GM18511 (cell line): ENCODE data around the gene TLX2.

Experiments
- ATAC-seq: cut with Tn5 transposase; IDR thresholded peaks from one replicate; pipeline ENCODE4 v1.9.1; 2021; ENCODE audit warnings: mild to moderate bottlenecking, moderate library complexity; ENCODE audit not compliant: unreplicated experiment

Gene TLX2

GRCh38 chr2:74511104-74511989 is 2.9 kb upstream of the TLX2 start:
- no peak for ATAC-seq

GRCh38 chr2:74512744-74513604 is 1.3 kb upstream of the TLX2 start:
- ATAC-seq, result no peak

GRCh38 chr2:74513605-74514367 is 464 bp upstream of the TLX2 start:
- ATAC-seq, result no peak

GRCh38 chr2:74515271-74515980 is 1.2 kb downstream of the TLX2 start:
- no peak for ATAC-seq

- peak; percentile 63 for ATAC-seq
Observed at GRCh38 chr2:74515981-74516633, 1.9 kb downstream of the TLX2 start.

GRCh38 chr2:74516650-74517049 is 2.4 kb downstream of the TLX2 start:
- no peak for ATAC-seq

- ATAC-seq, result no peak
Observed at GRCh38 chr2:74522516-74522915, 8.3 kb downstream of the TLX2 start.

GRCh38 chr2:74524005-74524404 is 9.8 kb downstream of the TLX2 start:
- no peak for ATAC-seq

GRCh38 chr2:74524955-74525716 is 10.9 kb downstream of the TLX2 start:
- no peak for ATAC-seq

GRCh38 chr2:74525717-74526648 is 11.7 kb downstream of the TLX2 start, which contains the start of gene DQX1:
DQX1 (minus strand) TSS chr2:74526231; CDS start chr2:74525729, 502 bp downstream.
- ATAC-seq, result no peak

GRCh38 chr2:74526649-74527230 is 12.5 kb downstream of the TLX2 start:
- no peak for ATAC-seq

- no peak for ATAC-seq
Observed at GRCh38 chr2:74527741-74528140, 13.5 kb downstream of the TLX2 start.

- peak; percentile 6 for ATAC-seq
Observed at GRCh38 chr2:74528600-74529356, 14.5 kb downstream of the TLX2 start.

GRCh38 chr2:74529357-74530238 is 15.3 kb downstream of the TLX2 start, which contains the start of the genes AUP1 and HTRA2:
AUP1 (minus strand) TSS chr2:74529706; CDS start chr2:74529629, 77 bp downstream.
HTRA2 (plus strand) TSS chr2:74529933; CDS start chr2:74530007, 74 bp downstream.
- ATAC-seq, result peak; percentile 86
